Uterus (tissue), 2 donors: ENCODE measurements around the gene ABCB7.

Source experiments
- CTCF ChIP-seq, 4 experiments: fragments of 200-600 bp in 2 of 4; fragments of 450-650 bp in 2 of 4; sonication (generic) in 2 of 4; IDR thresholded peaks; one replicate each; pipeline ENCODE4 v1.5.1; 2016 to 2019; ENCODE audit warnings: antibody characterized with exemption in 4 of 4, mild to moderate bottlenecking in 2 of 4, moderate library complexity in 1 of 4
- POLR2A ChIP-seq, 2 donors: fragments of 450-650 bp; IDR thresholded peaks; one replicate each; pipeline ENCODE4 v1.6.1; 2016; ENCODE audit warnings: antibody characterized with exemption in 2 of 2, mild to moderate bottlenecking in 1 of 2, moderate library complexity in 1 of 2

- TF ChIP-seq CTCF (IDR thresholded peaks at IDR 0.05): no peak
- no peak for TF ChIP-seq POLR2A (IDR thresholded peaks at IDR 0.05)
Observed at GRCh38 chrX:75132672-75133071, 23.4 kb downstream of the ABCB7 start.
